HG03460 (cell line): ENCODE results near the gene SYNJ2.
A peak's percentile ranks its signal among the peaks of the same experiment; 100 is the strongest.

Experiments used
- ATAC-seq: cut with Tn5 transposase; IDR thresholded peaks from one replicate; pipeline ENCODE4 v1.9.1; 2021; ENCODE audit not compliant: unreplicated experiment

Gene SYNJ2

GRCh38 chr6:157981132-157981394, 600 bp upstream of the SYNJ2 start:
- ATAC-seq = no peak

- ATAC-seq = peak; percentile 32
Observed at GRCh38 chr6:157982102-157982562, 469 bp downstream of the SYNJ2 start.

GRCh38 chr6:157982563-157983405, 1.1 kb downstream of the SYNJ2 start:
- ATAC-seq = no peak

GRCh38 chr6:157983406-157984119, 1.9 kb downstream of the SYNJ2 start:
- no peak for ATAC-seq

- no peak for ATAC-seq
Observed at GRCh38 chr6:157984128-157984527, 2.5 kb downstream of the SYNJ2 start.

GRCh38 chr6:157984686-157985225, 3.1 kb downstream of the SYNJ2 start:
- no peak for ATAC-seq

GRCh38 chr6:157985378-157986155, 3.9 kb downstream of the SYNJ2 start:
- no peak for ATAC-seq

- ATAC-seq = no peak
Observed at GRCh38 chr6:157987788-157988699, 6.4 kb downstream of the SYNJ2 start.

GRCh38 chr6:157988700-157989063, 7.0 kb downstream of the SYNJ2 start:
- ATAC-seq = no peak

- ATAC-seq = no peak
Observed at GRCh38 chr6:157989541-157990289, 8.1 kb downstream of the SYNJ2 start.

GRCh38 chr6:157990321-157991066, 8.8 kb downstream of the SYNJ2 start:
- peak; percentile 80 for ATAC-seq

GRCh38 chr6:157991067-157991432, 9.4 kb downstream of the SYNJ2 start:
- ATAC-seq = no peak

- no peak for ATAC-seq
Observed at GRCh38 chr6:157993076-157993475, 11.4 kb downstream of the SYNJ2 start.

GRCh38 chr6:157994125-157994795, 12.6 kb downstream of the SYNJ2 start:
- ATAC-seq = no peak

- no peak for ATAC-seq
Observed at GRCh38 chr6:157995458-157995857, 13.8 kb downstream of the SYNJ2 start.

GRCh38 chr6:157996201-157996712, 14.6 kb downstream of the SYNJ2 start:
- no peak for ATAC-seq

GRCh38 chr6:157996918-157997702, 15.4 kb downstream of the SYNJ2 start:
- no peak for ATAC-seq
